ENCODE data around the gene UFC1. TPM values are rescaled to one million over a fixed set of nuclear protein-coding genes. Genes with fewer than 3 reads are reported as not detected.

The UFC1 gene
- total RNA-seq, 1 experiment from 2014 or later: 127 TPM

DNA sequence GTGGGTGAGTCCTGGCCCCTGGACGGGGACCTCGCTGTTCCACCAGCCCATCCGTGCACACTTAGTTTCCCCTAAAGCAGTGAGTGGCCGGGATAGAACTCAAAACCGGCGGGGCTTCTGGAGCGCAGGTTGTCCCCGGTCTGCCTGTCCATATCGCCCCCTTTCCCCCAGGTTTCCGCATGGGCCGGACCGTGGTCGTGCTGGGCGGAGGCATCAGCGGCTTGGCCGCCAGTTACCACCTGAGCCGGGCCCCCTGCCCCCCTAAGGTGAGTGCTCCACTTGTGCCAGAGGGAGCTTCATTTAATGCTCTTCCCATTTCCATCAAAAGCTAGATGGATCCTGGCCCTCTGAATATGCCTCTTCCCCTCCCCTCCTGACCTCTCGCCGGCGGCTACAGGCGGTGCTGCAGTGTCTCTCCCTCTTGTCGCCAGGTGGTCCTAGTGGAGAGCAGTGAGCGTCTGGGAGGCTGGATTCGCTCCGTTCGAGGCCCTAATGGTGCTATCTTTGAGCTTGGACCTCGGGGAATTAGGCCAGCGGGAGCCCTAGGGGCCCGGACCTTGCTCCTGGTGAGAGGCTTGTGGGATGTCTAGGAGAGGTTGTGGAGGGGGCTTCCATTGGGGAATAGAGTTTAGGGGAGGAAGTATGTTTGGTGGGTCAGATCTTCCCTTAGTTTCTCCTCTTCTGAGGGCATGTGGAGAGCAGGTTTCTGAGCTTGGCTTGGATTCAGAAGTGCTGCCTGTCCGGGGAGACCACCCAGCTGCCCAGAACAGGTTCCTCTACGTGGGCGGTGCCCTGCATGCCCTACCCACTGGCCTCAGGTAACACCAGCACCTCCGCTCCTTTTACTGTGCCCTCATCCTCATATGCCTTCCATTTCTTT, 13.1 kb downstream of the UFC1 start:
- Histone ChIP-seq H3K36me3 (ENCODE audit: control insufficient read depth, insufficient read depth, low read length) (peaks cover 8% of the 10 kb centered on the region), H3K9me3 (ENCODE audit: control insufficient read depth, insufficient read depth, low read depth, low read length) (no peaks in the 10 kb centered on the region), H3K27ac (ENCODE audit: low read length) (peak overlapping the region; percentile 89), H3K4me3 (ENCODE audit: low read depth in 2 of 2, low read length in 2 of 2) (peak overlapping the region; percentile 83 to 88), H3K4me1 (ENCODE audit: control insufficient read depth, insufficient read depth, low read length) (peaks cover 16% of the 10 kb centered on the region), H3K27me3 (ENCODE audit: control insufficient read depth, insufficient read depth, low read length) (no peaks in the 10 kb centered on the region)
- DNase-seq (ENCODE audit: low read depth, low spot score) (no peak), ATAC-seq (no peak; the same call in 1 of the 2 replicates)
- intact Hi-C loops (cut with micrococcal nuclease; ENCODE audit: unreplicated experiment) (no loop called here), in situ Hi-C loops (cut with HindIII; ENCODE audit: low pct_unique_long_range_greater_than_20kb, low sequenced_read_pairs) (no loop called here)
- no TSS peak for BruUV-seq (replicated peaks)
- POLR2A ChIA-PET: interaction anchor here (0.6 to 1.4 kb wide), 2 partner anchors 13 to 146 kb away, joined by 3 to 5 read pairs; partner anchors contain the start of genes F11R and UFC1
- no peak for TF ChIP-seq SIN3A (IDR thresholded peaks at IDR 0.05; ENCODE audit: borderline replicate concordance, insufficient read depth, low read depth, low read length)
- no peak for TF ChIP-seq REST (IDR thresholded peaks at IDR 0.05; ENCODE audit: insufficient read depth in 1 of 2, low read depth in 2 of 2, low read length in 1 of 2)
- TF ChIP-seq, protein P1, sequence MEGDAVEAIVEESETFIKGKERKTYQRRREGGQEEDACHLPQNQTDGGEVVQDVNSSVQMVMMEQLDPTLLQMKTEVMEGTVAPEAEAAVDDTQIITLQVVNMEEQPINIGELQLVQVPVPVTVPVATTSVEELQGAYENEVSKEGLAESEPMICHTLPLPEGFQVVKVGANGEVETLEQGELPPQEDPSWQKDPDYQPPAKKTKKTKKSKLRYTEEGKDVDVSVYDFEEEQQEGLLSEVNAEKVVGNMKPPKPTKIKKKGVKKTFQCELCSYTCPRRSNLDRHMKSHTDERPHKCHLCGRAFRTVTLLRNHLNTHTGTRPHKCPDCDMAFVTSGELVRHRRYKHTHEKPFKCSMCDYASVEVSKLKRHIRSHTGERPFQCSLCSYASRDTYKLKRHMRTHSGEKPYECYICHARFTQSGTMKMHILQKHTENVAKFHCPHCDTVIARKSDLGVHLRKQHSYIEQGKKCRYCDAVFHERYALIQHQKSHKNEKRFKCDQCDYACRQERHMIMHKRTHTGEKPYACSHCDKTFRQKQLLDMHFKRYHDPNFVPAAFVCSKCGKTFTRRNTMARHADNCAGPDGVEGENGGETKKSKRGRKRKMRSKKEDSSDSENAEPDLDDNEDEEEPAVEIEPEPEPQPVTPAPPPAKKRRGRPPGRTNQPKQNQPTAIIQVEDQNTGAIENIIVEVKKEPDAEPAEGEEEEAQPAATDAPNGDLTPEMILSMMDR (IDR thresholded peaks at IDR 0.05): no peak
- TF ChIP-seq POLR2AphosphoS5 (IDR thresholded peaks at IDR 0.05; ENCODE audit: low read depth, low read length): no peak
- TF ChIP-seq TCF7L2 (IDR thresholded peaks at IDR 0.05; ENCODE audit: low read depth, low read length): no peak
- CTCF ChIA-PET: interaction anchor here (0.7 kb wide), 1 partner anchor 152 kb away, joined by 11 read pairs; no protein-coding TSS in a partner anchor

- Histone ChIP-seq H3K27me3 (ENCODE audit: control insufficient read depth, insufficient read depth, low read length) (no peaks in the 10 kb centered on the region), H3K4me3 (ENCODE audit: low read depth in 2 of 2, low read length in 2 of 2) (no peak overlapping the region), H3K9me3 (ENCODE audit: control insufficient read depth, insufficient read depth, low read depth, low read length) (no peaks in the 10 kb centered on the region), H3K36me3 (ENCODE audit: control insufficient read depth, insufficient read depth, low read length) (peaks cover 17% of the 10 kb centered on the region), H3K27ac (ENCODE audit: low read length) (no peak overlapping the region), H3K4me1 (ENCODE audit: control insufficient read depth, insufficient read depth, low read length) (peaks cover 16% of the 10 kb centered on the region)
- in situ Hi-C loops (cut with HindIII; ENCODE audit: low pct_unique_long_range_greater_than_20kb, low sequenced_read_pairs) (no loop called here), intact Hi-C loops (cut with micrococcal nuclease; ENCODE audit: unreplicated experiment) (no loop called here)
- DNase-seq (ENCODE audit: low read depth, low spot score) (no peak), ATAC-seq (no peak)
- POLR2A ChIA-PET: interaction anchor here (0.6 kb wide), 1 partner anchor 725 kb away, joined by 22 read pairs; no protein-coding TSS in a partner anchor
- CTCF ChIA-PET: no interaction called here
- TF ChIP-seq SIN3A (IDR thresholded peaks at IDR 0.05; ENCODE audit: borderline replicate concordance, insufficient read depth, low read depth, low read length) (no peak), POLR2AphosphoS5 (IDR thresholded peaks at IDR 0.05; ENCODE audit: low read depth, low read length) (no peak)
- no TSS peak for BruUV-seq (replicated peaks)
Observed at GRCh38 chr1:161168906-161169305, 15.1 kb downstream of the UFC1 start.
